Liver (tissue), 3 donors: ENCODE results near the gene TLR10.

Source experiments
- HNF4A ChIP-seq, 2 donors: conservative IDR thresholded peaks; 2 replicates each; pipeline ENCODE4 v1.6.1; 2016; ENCODE audit warnings: antibody characterized with exemption in 2 of 2, mild to moderate bottlenecking in 2 of 2
- RAD21 ChIP-seq, 2 donors: IDR thresholded peaks; 2 replicates each; pipeline ENCODE4 v1.6.1; 2016; ENCODE audit warnings: antibody characterized with exemption in 2 of 2, mild to moderate bottlenecking in 2 of 2
- YY1 ChIP-seq: IDR thresholded peaks from 2 replicates; pipeline ENCODE4 v1.6.1; 2016; ENCODE audit warnings: antibody characterized with exemption, mild to moderate bottlenecking
- TF ChIP-seq, protein P1 (sequence below): fragments of 150-350 bp; IDR thresholded peaks from 2 replicates; pipeline ENCODE4 v1.5.1; 2017; ENCODE audit warnings: improper control_type of control experiment, low read depth, low read length; ENCODE audit not compliant: missing input control
- donor health status: healthy.
- donor health status: healthy.

DNA sequence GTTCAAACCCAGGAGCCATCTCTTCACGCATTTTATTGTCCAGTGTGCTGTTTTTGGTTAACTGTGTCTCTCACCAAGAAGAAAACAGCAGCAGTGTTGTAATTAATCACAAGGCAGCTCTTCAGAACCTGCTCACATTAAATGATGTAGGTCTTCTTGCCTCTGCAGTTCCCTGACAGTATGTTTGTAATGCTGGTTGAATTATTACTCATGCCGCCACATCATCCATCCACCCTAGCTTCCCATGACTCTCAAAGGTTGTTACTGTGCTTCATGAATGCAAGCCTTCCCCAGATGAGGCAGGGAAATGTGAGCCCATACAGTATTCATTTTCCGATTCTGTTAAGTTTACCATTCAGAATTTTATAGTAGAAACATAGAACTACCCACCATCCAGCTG is 17.4 kb downstream of the TLR10 start:
- TF ChIP-seq, protein P1, sequence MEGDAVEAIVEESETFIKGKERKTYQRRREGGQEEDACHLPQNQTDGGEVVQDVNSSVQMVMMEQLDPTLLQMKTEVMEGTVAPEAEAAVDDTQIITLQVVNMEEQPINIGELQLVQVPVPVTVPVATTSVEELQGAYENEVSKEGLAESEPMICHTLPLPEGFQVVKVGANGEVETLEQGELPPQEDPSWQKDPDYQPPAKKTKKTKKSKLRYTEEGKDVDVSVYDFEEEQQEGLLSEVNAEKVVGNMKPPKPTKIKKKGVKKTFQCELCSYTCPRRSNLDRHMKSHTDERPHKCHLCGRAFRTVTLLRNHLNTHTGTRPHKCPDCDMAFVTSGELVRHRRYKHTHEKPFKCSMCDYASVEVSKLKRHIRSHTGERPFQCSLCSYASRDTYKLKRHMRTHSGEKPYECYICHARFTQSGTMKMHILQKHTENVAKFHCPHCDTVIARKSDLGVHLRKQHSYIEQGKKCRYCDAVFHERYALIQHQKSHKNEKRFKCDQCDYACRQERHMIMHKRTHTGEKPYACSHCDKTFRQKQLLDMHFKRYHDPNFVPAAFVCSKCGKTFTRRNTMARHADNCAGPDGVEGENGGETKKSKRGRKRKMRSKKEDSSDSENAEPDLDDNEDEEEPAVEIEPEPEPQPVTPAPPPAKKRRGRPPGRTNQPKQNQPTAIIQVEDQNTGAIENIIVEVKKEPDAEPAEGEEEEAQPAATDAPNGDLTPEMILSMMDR = no peak
- no peak for TF ChIP-seq YY1
- TF ChIP-seq HNF4A (conservative IDR thresholded peaks at IDR 0.05) = no peak
- TF ChIP-seq RAD21 (IDR thresholded peaks at IDR 0.05) = no peak
